VCaP (cell line): Measurements from ENCODE around the gene USP32.
"Not testable (repeated sequence)": the region's sequence is repeated elsewhere in the genome, so short reads cannot be mapped to it uniquely, and the experiment has no call there.

Experiments used
- H3K27ac ChIP-seq: fragments of 450-650 bp; 2 replicates; pipeline ENCODE4 v1.5.1; 2017
- TF ChIP-seq, protein P1 (sequence below): fragments of 450-650 bp; conservative IDR thresholded peaks from 2 replicates; pipeline ENCODE4 v1.5.1; 2017; ENCODE audit warnings: mild to moderate bottlenecking, moderate library complexity

Gene USP32

GRCh38 chr17:60352071-60352470 lies 39.9 kb downstream of the USP32 start:
- TF ChIP-seq, protein P1, sequence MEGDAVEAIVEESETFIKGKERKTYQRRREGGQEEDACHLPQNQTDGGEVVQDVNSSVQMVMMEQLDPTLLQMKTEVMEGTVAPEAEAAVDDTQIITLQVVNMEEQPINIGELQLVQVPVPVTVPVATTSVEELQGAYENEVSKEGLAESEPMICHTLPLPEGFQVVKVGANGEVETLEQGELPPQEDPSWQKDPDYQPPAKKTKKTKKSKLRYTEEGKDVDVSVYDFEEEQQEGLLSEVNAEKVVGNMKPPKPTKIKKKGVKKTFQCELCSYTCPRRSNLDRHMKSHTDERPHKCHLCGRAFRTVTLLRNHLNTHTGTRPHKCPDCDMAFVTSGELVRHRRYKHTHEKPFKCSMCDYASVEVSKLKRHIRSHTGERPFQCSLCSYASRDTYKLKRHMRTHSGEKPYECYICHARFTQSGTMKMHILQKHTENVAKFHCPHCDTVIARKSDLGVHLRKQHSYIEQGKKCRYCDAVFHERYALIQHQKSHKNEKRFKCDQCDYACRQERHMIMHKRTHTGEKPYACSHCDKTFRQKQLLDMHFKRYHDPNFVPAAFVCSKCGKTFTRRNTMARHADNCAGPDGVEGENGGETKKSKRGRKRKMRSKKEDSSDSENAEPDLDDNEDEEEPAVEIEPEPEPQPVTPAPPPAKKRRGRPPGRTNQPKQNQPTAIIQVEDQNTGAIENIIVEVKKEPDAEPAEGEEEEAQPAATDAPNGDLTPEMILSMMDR = no peak
- H3K27ac ChIP-seq = no peak overlapping the region

DNA sequence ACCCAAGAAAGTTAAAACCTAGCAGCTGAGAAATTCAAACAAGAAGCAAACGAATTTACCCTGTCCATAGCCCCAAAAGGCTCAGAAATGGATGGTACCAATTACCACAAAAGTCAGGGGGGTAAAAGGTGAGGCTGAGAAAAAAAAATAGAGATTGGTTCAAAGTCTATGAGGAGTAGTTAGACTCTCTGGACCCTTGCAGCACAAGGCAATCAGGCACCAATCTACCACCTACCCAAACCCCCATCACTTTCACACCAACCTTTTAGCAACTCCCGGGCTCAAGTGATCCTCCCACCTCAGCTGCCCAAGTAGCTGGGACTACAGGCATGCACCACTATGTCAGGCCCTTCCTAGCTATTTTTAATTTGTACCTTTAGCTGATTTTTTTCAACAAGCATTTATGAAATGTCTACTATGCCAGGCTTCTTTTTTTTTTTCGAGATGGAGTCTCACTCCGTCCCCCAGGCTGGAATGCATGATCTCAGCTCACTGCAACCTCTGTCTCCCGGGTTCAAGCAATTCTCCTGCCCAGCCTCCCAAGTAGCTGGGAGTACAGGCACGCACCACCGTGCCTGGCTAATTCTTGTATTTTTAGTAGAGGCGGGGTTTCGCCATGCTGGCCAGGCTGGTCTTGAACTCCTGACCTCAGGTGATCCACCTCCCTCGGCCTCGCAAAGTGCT lies 40.8 kb downstream of the USP32 start:
- TF ChIP-seq, protein P1 = no peak
- H3K27ac ChIP-seq = no peak overlapping the region

GRCh38 chr17:60348616-60349015 lies 43.3 kb downstream of the USP32 start:
- H3K27ac ChIP-seq = no peak overlapping the region
- TF ChIP-seq, protein P1 = no peak

DNA sequence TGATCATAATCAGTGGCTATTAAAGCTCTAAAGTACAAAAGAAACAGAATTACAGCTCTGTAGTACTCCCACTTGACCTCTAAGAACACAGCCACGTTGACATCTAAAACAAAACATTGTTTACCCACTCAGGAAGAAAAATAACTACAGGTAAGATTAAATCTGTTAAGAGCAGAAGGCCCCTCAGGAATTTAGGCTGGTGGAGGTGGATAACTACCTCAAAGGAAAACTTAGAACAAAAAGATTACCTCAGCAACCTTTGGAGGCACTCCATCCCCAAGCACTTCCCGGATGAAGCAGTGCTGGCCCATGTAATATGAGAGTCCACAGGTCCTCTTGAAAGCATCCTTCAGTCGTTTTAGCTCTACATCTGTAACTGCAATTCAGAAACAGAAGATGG lies 46.7 kb downstream of the USP32 start:
- TF ChIP-seq, protein P1 = no peak
- no peak overlapping the region for H3K27ac ChIP-seq

GRCh38 chr17:60342492-60342891 lies 49.4 kb downstream of the USP32 start:
- H3K27ac ChIP-seq = not testable (repeated sequence)

DNA sequence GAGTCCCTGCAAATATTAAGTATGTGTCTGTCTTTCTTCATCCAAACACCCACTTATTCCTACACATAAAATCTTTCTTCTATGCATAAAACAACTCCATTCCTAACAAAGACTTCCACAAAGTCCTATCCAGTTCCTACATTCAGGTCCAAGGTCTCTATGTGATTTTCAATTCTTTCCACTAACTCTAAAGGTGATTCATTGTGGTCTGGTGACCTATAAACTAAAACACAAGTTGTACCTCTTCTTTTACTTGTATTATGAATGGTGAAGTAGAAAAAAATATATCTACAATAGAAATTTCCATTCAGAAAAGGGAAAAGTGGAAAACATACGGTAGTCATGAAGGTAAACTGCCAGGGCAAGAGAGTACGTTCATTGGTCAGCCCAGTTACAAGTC lies 56.6 kb downstream of the USP32 start:
- TF ChIP-seq, protein P1 = no peak
- H3K27ac ChIP-seq = 0 out of 2 replicates have a peak overlapping the region, but pooled peaks have one; percentile 7

- H3K27ac ChIP-seq = no peak overlapping the region
- TF ChIP-seq, protein P1 = no peak
These were observed 58.3 kb downstream of the USP32 start for GRCh38 chr17:60333628-60334031.

DNA sequence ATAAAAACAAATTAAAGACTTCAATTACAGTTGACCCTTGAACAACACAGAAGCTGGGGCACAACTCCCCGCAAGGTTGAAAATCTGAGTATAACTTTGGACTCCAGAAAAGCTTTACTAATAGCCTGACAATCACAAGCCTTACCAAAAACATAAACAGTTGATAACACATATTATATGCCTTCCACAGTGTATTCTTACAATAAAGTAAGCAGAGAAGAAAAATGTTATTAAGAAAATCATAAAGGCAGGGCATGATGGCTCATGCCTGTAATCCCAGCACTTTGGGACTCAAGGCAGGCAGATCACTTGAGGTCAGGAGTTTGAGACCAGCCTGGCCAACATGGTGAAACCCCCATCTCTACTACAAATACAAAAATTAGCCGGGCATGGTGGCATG lies 58.9 kb downstream of the USP32 start:
- not testable (repeated sequence) for H3K27ac ChIP-seq

DNA sequence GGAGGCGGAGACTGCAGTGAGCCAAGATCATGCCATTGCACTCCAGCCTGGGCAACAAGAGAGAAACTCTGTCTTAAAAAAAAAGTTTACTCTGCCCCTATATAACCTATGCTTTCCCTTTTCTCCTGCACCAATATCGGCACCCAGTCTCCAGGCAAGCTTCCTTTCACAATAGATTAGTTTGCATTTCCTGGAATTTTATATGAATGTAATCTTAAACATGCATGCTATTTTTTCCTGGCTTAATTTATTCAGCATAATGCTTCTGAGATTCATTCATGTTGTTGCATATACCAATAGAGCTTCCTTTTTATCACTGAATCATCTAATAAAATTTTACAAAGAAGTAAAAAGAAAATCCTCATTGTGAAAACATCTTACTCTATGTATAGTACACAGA lies 59.4 kb downstream of the USP32 start:
- H3K27ac ChIP-seq = no peak overlapping the region
- TF ChIP-seq, protein P1 = no peak
